Mesenteric fat pad (tissue), 1 donor: ENCODE results near the gene MYO16. TPM values are rescaled to one million over a fixed set of nuclear protein-coding genes. Genes with fewer than 3 reads are reported as not detected.
A peak's percentile ranks its signal among the peaks of the same experiment; 100 is the strongest.
"Not testable (repeated sequence)": the region's sequence is repeated elsewhere in the genome, so short reads cannot be mapped to it uniquely, and the experiment has no call there.

ENCODE experiments used
- DNase-seq: peaks from one replicate; pipeline ENCODE4 v3.0.0-alpha.2; 2020; ENCODE audit warnings: low spot score
- total RNA-seq: library from RNA; stranded (reverse); fragmentation: NEBNext Ultra II Directional; extraction: Animal tissue kit (Norgen Biotek cat#: 25700); gene quantifications from one replicate; pipeline ENCODE4 v1.2.1, GENCODE V29; 2021
- donor health status: DM: yes; HTN: yes; CAD: no.

Gene MYO16
- total RNA-seq, 1 donor from 2014 or later, result 0.67 TPM

GRCh38 chr13:108878732-108879131 lies 249.3 kb downstream of the MYO16 start:
- DNase-seq, result no peak

- no peak for DNase-seq
Observed at GRCh38 chr13:108889324-108889984, 260.0 kb downstream of the MYO16 start.

GRCh38 chr13:108895220-108895704 lies 265.9 kb downstream of the MYO16 start:
- DNase-seq, result no peak

GRCh38 chr13:108897955-108898354 lies 268.5 kb downstream of the MYO16 start:
- DNase-seq, result no peak

- DNase-seq, result no peak
Observed at GRCh38 chr13:108902405-108903155, 273.2 kb downstream of the MYO16 start.

GRCh38 chr13:108903613-108904012 lies 274.2 kb downstream of the MYO16 start:
- no peak for DNase-seq

- DNase-seq, result no peak
Observed at GRCh38 chr13:108911807-108912206, 282.4 kb downstream of the MYO16 start.

GRCh38 chr13:108913731-108914130 lies 284.3 kb downstream of the MYO16 start:
- DNase-seq, result not testable (repeated sequence)

GRCh38 chr13:108915095-108915633 lies 285.8 kb downstream of the MYO16 start:
- no peak for DNase-seq

GRCh38 chr13:108915634-108916512 lies 286.5 kb downstream of the MYO16 start:
- DNase-seq, result peak; percentile 94

- DNase-seq, result no peak
Observed at GRCh38 chr13:108917581-108917980, 288.2 kb downstream of the MYO16 start.

- DNase-seq, result no peak
Observed at GRCh38 chr13:108919036-108919907, 289.9 kb downstream of the MYO16 start.

- DNase-seq, result no peak
Observed at GRCh38 chr13:108920137-108920536, 290.7 kb downstream of the MYO16 start.

GRCh38 chr13:108921238-108921637 lies 291.8 kb downstream of the MYO16 start:
- DNase-seq, result no peak

GRCh38 chr13:108922108-108922507 lies 292.7 kb downstream of the MYO16 start:
- DNase-seq, result no peak

- DNase-seq, result no peak
Observed at GRCh38 chr13:108923386-108924047, 294.1 kb downstream of the MYO16 start.

GRCh38 chr13:108924134-108924533 lies 294.7 kb downstream of the MYO16 start:
- no peak for DNase-seq

- DNase-seq, result no peak
Observed at GRCh38 chr13:108924541-108924940, 295.1 kb downstream of the MYO16 start.

- DNase-seq, result no peak
Observed at GRCh38 chr13:108925070-108925469, 295.7 kb downstream of the MYO16 start.

- no peak for DNase-seq
Observed at GRCh38 chr13:108926862-108927261, 297.5 kb downstream of the MYO16 start.
